NCI-H2171 (cell line): ENCODE measurements around the gene PTGES3.

Source experiments
- DNase-seq: peaks from one replicate; lab custom pipeline; 2025; lab: John Stamatoyannopoulos, UW

Gene PTGES3

GRCh38 chr12:56629459-56630179 is 58.5 kb downstream of the PTGES3 start:
- no peak for DNase-seq

- DNase-seq = no peak
Observed at GRCh38 chr12:56628671-56629458, 59.2 kb downstream of the PTGES3 start.

- no peak for DNase-seq
Observed at GRCh38 chr12:56626701-56627100, 61.4 kb downstream of the PTGES3 start.

- no peak for DNase-seq
Observed at GRCh38 chr12:56622535-56622934, 65.5 kb downstream of the PTGES3 start.

GRCh38 chr12:56616925-56617324 is 71.2 kb downstream of the PTGES3 start:
- no peak for DNase-seq

DNA sequence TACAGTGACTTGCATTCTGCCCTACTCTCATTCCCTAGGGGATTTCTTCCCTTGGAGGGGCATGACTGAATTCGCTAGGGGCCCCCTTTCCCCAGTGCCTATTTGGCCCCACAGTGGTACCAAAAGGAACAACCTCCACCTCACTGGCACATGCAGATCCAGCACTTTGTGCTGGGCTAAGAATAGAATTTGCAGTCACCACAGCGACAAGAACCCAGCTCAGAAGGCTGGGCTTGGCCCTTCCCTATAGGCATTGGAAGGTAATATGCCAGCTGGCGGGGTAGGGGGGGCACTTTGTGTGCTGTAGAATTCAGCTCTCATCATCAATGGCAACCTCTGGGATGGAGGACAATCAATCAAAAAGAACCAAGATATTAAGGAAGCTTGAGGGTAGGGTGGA is 71.8 kb downstream of the PTGES3 start:
- DNase-seq = no peak

- DNase-seq = no peak
Observed at GRCh38 chr12:56614627-56615026, 73.5 kb downstream of the PTGES3 start.
